Activated CD4-positive, alpha-beta T cell treated with anti-CD3 and anti-CD28 coated beads for 36 hours (primary cell): ENCODE measurements around the gene TSHZ3. TPM values are rescaled to one million over a fixed set of nuclear protein-coding genes. Genes with fewer than 3 reads are reported as not detected.

Source experiments
- ATAC-seq: fragments of 200-7000 bp; cut with Tn5 transposase; one replicate; pipeline ENCODE4 v1.10.0; 2021; ENCODE audit warnings: mild to moderate bottlenecking, moderate library complexity
- CTCF ChIA-PET: fragments of 350-600 bp; sonication (Branson Sonifier 250); formaldehyde crosslinking; loops from one replicate; lab custom pipeline; 2021; ENCODE audit warnings: antibody characterized with exemption; lab: Charles Lee
- POLR2A ChIA-PET: fragments of 350-600 bp; sonication (Branson Sonifier 250); formaldehyde crosslinking; loops from one replicate; lab custom pipeline; 2021; ENCODE audit warnings: antibody characterized with exemption, inconsistent platforms; lab: Charles Lee
- DNase-seq: peaks from one replicate; pipeline ENCODE4 v3.0.0-alpha.2; 2020
- H3K27ac Mint-ChIP-seq: one replicate; pipeline ENCODE4 v1.8.0; 2021; ENCODE audit warnings: mixed read lengths
- H3K27me3 Mint-ChIP-seq: one replicate; pipeline ENCODE4 v1.8.0; 2021; ENCODE audit warnings: mixed read lengths
- H3K36me3 Mint-ChIP-seq: one replicate; pipeline ENCODE4 v1.8.0; 2021; ENCODE audit warnings: low read depth, mixed read lengths
- H3K4me1 Mint-ChIP-seq: one replicate; pipeline ENCODE4 v1.8.0; 2021; ENCODE audit warnings: mixed read lengths
- H3K4me3 Mint-ChIP-seq: one replicate; pipeline ENCODE4 v1.8.0; 2021; ENCODE audit warnings: mild to moderate bottlenecking, moderate library complexity, mixed read lengths
- H3K9me3 Mint-ChIP-seq: one replicate; pipeline ENCODE4 v1.8.0; 2021; ENCODE audit warnings: low read depth, mixed read lengths
- intact Hi-C, 2 experiments: fragments of 100-400 bp; cut with DNase I in 1 of 2; cut with micrococcal nuclease in 1 of 2; formaldehyde crosslinking; loops; one replicate each; pipeline versions ENCODE4 v1.14.2 to v1.15.1; 2022 to 2024; cut with DNase I, micrococcal nuclease
- total RNA-seq, 2 experiments: library from RNA; stranded (reverse); gene quantifications; one replicate each; pipeline ENCODE4 v1.2.3, GENCODE V29; 2021

Gene TSHZ3
- total RNA-seq, 2 experiments from 2014 or later, result 0.85 to 1.6 TPM

GRCh38 chr19:31334101-31334848 is 15.0 kb downstream of the TSHZ3 start:
- peaks cover 5% of the 10 kb centered on the region for H3K4me1 Mint-ChIP-seq
- ChIA-PET POLR2A (no interaction called here), CTCF (interaction anchor here (0.8 kb wide), 2 partner anchors 13 to 524 kb away, joined by 3 read pairs; no protein-coding TSS in a partner anchor)
- H3K27ac Mint-ChIP-seq, result no peak overlapping the region
- ATAC-seq, result no peak
- no peaks in the 10 kb centered on the region for H3K9me3 Mint-ChIP-seq
- peaks cover 3% of the 10 kb centered on the region for H3K27me3 Mint-ChIP-seq
- intact Hi-C loops, result no loop called here
- DNase-seq, result no peak
- no peak overlapping the region for H3K4me3 Mint-ChIP-seq
- H3K36me3 Mint-ChIP-seq, result no peaks in the 10 kb centered on the region

- intact Hi-C loops, result no loop called here
- DNase-seq, result no peak
- ATAC-seq, result no peak
- Mint-ChIP-seq H3K9me3 (no peaks in the 10 kb centered on the region), H3K4me1 (peaks cover 3% of the 10 kb centered on the region), H3K27me3 (no peaks in the 10 kb centered on the region), H3K36me3 (no peaks in the 10 kb centered on the region), H3K4me3 (no peak overlapping the region), H3K27ac (no peak overlapping the region)
- ChIA-PET CTCF (no interaction called here), POLR2A (no interaction called here)
Observed at GRCh38 chr19:31332096-31332495, 17.1 kb downstream of the TSHZ3 start.

- no peak overlapping the region for H3K4me3 Mint-ChIP-seq
- H3K36me3 Mint-ChIP-seq, result no peaks in the 10 kb centered on the region
- DNase-seq (no peak), ATAC-seq (no peak)
- ChIA-PET CTCF (no interaction called here), POLR2A (no interaction called here)
- peaks cover 3% of the 10 kb centered on the region for H3K4me1 Mint-ChIP-seq
- intact Hi-C loops, result no loop called here
- H3K9me3 Mint-ChIP-seq, result no peaks in the 10 kb centered on the region
- no peak overlapping the region for H3K27ac Mint-ChIP-seq
- H3K27me3 Mint-ChIP-seq, result no peaks in the 10 kb centered on the region
Observed at GRCh38 chr19:31331536-31331935, 17.7 kb downstream of the TSHZ3 start.

GRCh38 chr19:31330761-31331160 is 18.5 kb downstream of the TSHZ3 start:
- Mint-ChIP-seq H3K27me3 (no peaks in the 10 kb centered on the region), H3K36me3 (no peaks in the 10 kb centered on the region), H3K27ac (no peak overlapping the region), H3K9me3 (no peaks in the 10 kb centered on the region), H3K4me3 (no peak overlapping the region), H3K4me1 (peaks cover 3% of the 10 kb centered on the region)
- ATAC-seq (no peak), DNase-seq (no peak)
- ChIA-PET POLR2A (no interaction called here), CTCF (interaction anchor here (0.5 kb wide), 1 partner anchor 28 kb away, joined by 3 read pairs; no protein-coding TSS in a partner anchor)
- intact Hi-C loops, result no loop called here

GRCh38 chr19:31330237-31330636 is 19.0 kb downstream of the TSHZ3 start:
- peaks cover 3% of the 10 kb centered on the region for H3K4me1 Mint-ChIP-seq
- no peak for DNase-seq
- ChIA-PET POLR2A (no interaction called here), CTCF (interaction anchor here (0.7 to 1.8 kb wide), 2 partner anchors 8 to 11 kb away, joined by 3 to 11 read pairs; no protein-coding TSS in a partner anchor)
- intact Hi-C loops, result no loop called here
- no peaks in the 10 kb centered on the region for H3K27me3 Mint-ChIP-seq
- no peaks in the 10 kb centered on the region for H3K9me3 Mint-ChIP-seq
- H3K36me3 Mint-ChIP-seq, result no peaks in the 10 kb centered on the region
- no peak overlapping the region for H3K4me3 Mint-ChIP-seq
- no peak for ATAC-seq
- H3K27ac Mint-ChIP-seq, result no peak overlapping the region

- Mint-ChIP-seq H3K27me3 (no peaks in the 10 kb centered on the region), H3K4me1 (peaks cover 3% of the 10 kb centered on the region), H3K36me3 (no peaks in the 10 kb centered on the region), H3K4me3 (no peak overlapping the region), H3K9me3 (no peaks in the 10 kb centered on the region), H3K27ac (no peak overlapping the region)
- ChIA-PET POLR2A (no interaction called here), CTCF (interaction anchor here (0.7 to 1.8 kb wide), 2 partner anchors 9 to 12 kb away, joined by 3 to 11 read pairs; no protein-coding TSS in a partner anchor)
- intact Hi-C loops, result no loop called here
- DNase-seq (no peak), ATAC-seq (no peak)
Observed at GRCh38 chr19:31329819-31330218, 19.4 kb downstream of the TSHZ3 start.

- Mint-ChIP-seq H3K4me3 (no peak overlapping the region), H3K27me3 (peaks cover 3% of the 10 kb centered on the region), H3K27ac (no peak overlapping the region), H3K9me3 (no peaks in the 10 kb centered on the region), H3K36me3 (no peaks in the 10 kb centered on the region), H3K4me1 (peaks cover 3% of the 10 kb centered on the region)
- ChIA-PET POLR2A (no interaction called here), CTCF (interaction anchor here (0.5 to 1.8 kb wide), 3 partner anchors 10 to 22 kb away, joined by 3 to 11 read pairs (median 3); no protein-coding TSS in a partner anchor)
- DNase-seq, result no peak
- intact Hi-C loops, result no loop called here
- no peak for ATAC-seq
Observed at GRCh38 chr19:31328238-31328637, 21.0 kb downstream of the TSHZ3 start.

- CTCF ChIA-PET, result no interaction called here
- peaks cover 3% of the 10 kb centered on the region for H3K27me3 Mint-ChIP-seq
- no peak overlapping the region for H3K4me3 Mint-ChIP-seq
- ATAC-seq, result no peak
- peaks cover 3% of the 10 kb centered on the region for H3K4me1 Mint-ChIP-seq
- H3K9me3 Mint-ChIP-seq, result no peaks in the 10 kb centered on the region
- intact Hi-C loops, result no loop called here
- DNase-seq, result no peak
- H3K27ac Mint-ChIP-seq, result no peak overlapping the region
- POLR2A ChIA-PET, result no interaction called here
- no peaks in the 10 kb centered on the region for H3K36me3 Mint-ChIP-seq
Observed at GRCh38 chr19:31326329-31327028, 22.8 kb downstream of the TSHZ3 start.

- Mint-ChIP-seq H3K36me3 (no peaks in the 10 kb centered on the region), H3K4me3 (no peak overlapping the region), H3K27me3 (peaks cover 3% of the 10 kb centered on the region), H3K9me3 (no peaks in the 10 kb centered on the region), H3K27ac (no peak overlapping the region), H3K4me1 (peaks cover 3% of the 10 kb centered on the region)
- CTCF ChIA-PET, result interaction anchor here (0.8 kb wide), 1 partner anchor 370 kb away, joined by 3 read pairs; no protein-coding TSS in a partner anchor
- no peak for ATAC-seq
- POLR2A ChIA-PET, result no interaction called here
- DNase-seq, result no peak
- intact Hi-C loops, result no loop called here
Observed at GRCh38 chr19:31325342-31325741, 23.9 kb downstream of the TSHZ3 start.

GRCh38 chr19:31319465-31319864 is 29.8 kb downstream of the TSHZ3 start:
- H3K4me1 Mint-ChIP-seq, result no peaks in the 10 kb centered on the region
- peaks cover 3% of the 10 kb centered on the region for H3K27me3 Mint-ChIP-seq
- H3K27ac Mint-ChIP-seq, result no peak overlapping the region
- intact Hi-C loops, result no loop called here
- ATAC-seq (no peak), DNase-seq (no peak)
- H3K9me3 Mint-ChIP-seq, result no peaks in the 10 kb centered on the region
- CTCF ChIA-PET, result no interaction called here
- POLR2A ChIA-PET, result no interaction called here
- no peaks in the 10 kb centered on the region for H3K36me3 Mint-ChIP-seq
- no peak overlapping the region for H3K4me3 Mint-ChIP-seq

GRCh38 chr19:31318790-31319425 is 30.3 kb downstream of the TSHZ3 start:
- DNase-seq, result no peak
- H3K9me3 Mint-ChIP-seq, result no peaks in the 10 kb centered on the region
- intact Hi-C loops, result no loop called here
- H3K27me3 Mint-ChIP-seq, result peaks cover 3% of the 10 kb centered on the region
- ATAC-seq, result no peak
- no peak overlapping the region for H3K4me3 Mint-ChIP-seq
- ChIA-PET POLR2A (no interaction called here), CTCF (no interaction called here)
- no peaks in the 10 kb centered on the region for H3K36me3 Mint-ChIP-seq
- H3K27ac Mint-ChIP-seq, result no peak overlapping the region
- H3K4me1 Mint-ChIP-seq, result no peaks in the 10 kb centered on the region
